Measurements from ENCODE around the gene ADGRE1. TPM values are rescaled to one million over a fixed set of nuclear protein-coding genes. Genes with fewer than 3 reads are reported as not detected.

ADGRE1 gene
- total RNA-seq, 1 donor from 2014 or later: not detected

DNA sequence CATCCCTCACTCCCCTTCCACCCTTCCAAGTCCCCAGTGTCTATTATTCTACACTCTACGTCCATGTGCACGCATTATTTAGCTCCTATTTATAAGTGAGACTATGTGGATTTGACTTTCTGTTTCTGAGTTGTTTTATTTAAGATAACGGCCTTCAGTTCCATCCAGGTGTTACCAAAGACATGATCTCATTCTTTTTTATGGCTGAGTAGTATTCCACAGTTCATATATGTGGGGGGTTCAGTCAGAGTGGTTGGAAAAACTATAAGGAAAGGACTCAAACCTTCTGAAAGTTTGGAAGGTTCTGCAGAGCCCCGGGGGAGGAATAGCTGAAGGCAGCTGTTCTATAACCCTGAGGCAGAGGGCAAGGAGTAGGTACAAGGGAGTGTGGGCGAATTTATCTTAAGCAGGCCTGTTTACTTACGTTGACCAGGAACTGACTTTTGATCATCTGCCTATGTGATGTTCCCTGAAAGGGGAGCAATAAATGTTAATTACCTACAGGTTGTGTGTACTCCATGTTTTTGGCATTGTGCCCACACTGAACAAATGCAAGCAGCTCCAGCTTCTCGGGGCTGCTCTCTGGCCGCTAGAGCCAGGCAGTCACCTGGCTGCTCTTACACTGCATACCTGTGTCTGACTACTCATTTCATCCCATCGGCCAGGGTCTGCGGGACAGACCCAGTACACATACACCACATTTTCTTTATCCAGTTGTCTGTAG lies 13.5 kb upstream of the ADGRE1 start:
- Histone ChIP-seq H3K27me3 (ENCODE audit: control insufficient read depth, insufficient read depth, low read length) (no peaks in the 10 kb centered on the region), H3K4me3 (ENCODE audit: low read depth, low read length) (no peak overlapping the region), H3K36me3 (ENCODE audit: control insufficient read depth, insufficient read depth, low read length) (no peaks in the 10 kb centered on the region)
- no peak for DNase-seq (ENCODE audit: low read depth)
- TF ChIP-seq, protein P1, sequence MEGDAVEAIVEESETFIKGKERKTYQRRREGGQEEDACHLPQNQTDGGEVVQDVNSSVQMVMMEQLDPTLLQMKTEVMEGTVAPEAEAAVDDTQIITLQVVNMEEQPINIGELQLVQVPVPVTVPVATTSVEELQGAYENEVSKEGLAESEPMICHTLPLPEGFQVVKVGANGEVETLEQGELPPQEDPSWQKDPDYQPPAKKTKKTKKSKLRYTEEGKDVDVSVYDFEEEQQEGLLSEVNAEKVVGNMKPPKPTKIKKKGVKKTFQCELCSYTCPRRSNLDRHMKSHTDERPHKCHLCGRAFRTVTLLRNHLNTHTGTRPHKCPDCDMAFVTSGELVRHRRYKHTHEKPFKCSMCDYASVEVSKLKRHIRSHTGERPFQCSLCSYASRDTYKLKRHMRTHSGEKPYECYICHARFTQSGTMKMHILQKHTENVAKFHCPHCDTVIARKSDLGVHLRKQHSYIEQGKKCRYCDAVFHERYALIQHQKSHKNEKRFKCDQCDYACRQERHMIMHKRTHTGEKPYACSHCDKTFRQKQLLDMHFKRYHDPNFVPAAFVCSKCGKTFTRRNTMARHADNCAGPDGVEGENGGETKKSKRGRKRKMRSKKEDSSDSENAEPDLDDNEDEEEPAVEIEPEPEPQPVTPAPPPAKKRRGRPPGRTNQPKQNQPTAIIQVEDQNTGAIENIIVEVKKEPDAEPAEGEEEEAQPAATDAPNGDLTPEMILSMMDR (IDR thresholded peaks at IDR 0.05; ENCODE audit: insufficient read depth, low read length, severe bottlenecking): no peak
- FAIRE-seq: no peak

DNA sequence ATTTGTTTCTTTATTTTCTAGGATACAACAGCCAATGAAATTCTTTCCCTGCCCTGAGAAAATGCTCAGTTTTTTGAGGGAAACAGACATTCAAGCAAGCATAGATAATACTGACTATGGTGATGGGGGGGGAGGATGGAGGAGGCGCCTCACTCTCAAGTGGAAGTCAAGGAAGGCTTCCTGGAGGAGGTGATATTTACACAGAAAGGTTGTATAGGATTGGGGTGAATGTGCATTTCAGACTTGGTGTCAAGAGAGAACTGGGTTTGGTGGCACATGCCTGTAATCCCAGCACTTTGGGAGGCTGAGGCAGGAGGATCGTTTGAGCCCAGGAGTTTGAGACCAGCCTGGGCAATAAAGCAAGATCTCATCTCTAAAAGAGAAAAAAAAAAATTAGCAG lies 12.2 kb upstream of the ADGRE1 start:
- TF ChIP-seq, protein P1 (IDR thresholded peaks at IDR 0.05; ENCODE audit: insufficient read depth, low read length, severe bottlenecking): no peak
- no peak overlapping the region for H3K4me3 ChIP-seq (ENCODE audit: low read depth, low read length)
- DNase-seq (ENCODE audit: low read depth) (no peak), FAIRE-seq (no peak)
- no peaks in the 10 kb centered on the region for H3K27me3 ChIP-seq (ENCODE audit: control insufficient read depth, insufficient read depth, low read length)
- no peaks in the 10 kb centered on the region for H3K36me3 ChIP-seq (ENCODE audit: control insufficient read depth, insufficient read depth, low read length)

GRCh38 chr19:6876748-6877147 lies 10.6 kb upstream of the ADGRE1 start:
- Histone ChIP-seq H3K36me3 (ENCODE audit: control insufficient read depth, insufficient read depth, low read length) (no peaks in the 10 kb centered on the region), H3K4me3 (ENCODE audit: low read depth, low read length) (no peak overlapping the region), H3K27me3 (ENCODE audit: control insufficient read depth, insufficient read depth, low read length) (no peaks in the 10 kb centered on the region)
- TF ChIP-seq, protein P1 (IDR thresholded peaks at IDR 0.05; ENCODE audit: insufficient read depth, low read length, severe bottlenecking): no peak
- DNase-seq (ENCODE audit: low read depth) (no peak), FAIRE-seq (no peak)

DNA sequence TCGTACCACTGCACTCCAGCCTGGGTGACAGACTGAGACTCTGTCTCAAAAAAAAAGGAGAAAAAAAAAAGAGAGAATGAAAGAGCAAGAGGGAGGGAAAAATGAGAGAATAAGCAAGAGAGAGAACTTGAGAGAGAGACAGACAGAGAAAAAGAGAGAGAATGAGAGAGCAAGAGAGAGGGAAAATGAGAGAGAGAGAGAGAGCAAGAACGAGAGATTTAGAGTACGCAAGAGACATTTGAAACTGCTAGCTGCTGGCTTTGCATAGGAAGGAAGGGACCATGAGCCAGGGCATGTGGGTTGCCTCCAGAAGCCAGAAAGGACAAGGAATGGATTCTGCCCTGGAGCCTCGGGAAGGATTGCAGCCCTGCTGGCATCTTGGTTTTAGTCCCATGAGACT lies 9.6 kb upstream of the ADGRE1 start:
- DNase-seq (ENCODE audit: low read depth): no peak
- Histone ChIP-seq H3K4me3 (ENCODE audit: low read depth, low read length) (no peak overlapping the region), H3K27me3 (ENCODE audit: control insufficient read depth, insufficient read depth, low read length) (no peaks in the 10 kb centered on the region), H3K36me3 (ENCODE audit: control insufficient read depth, insufficient read depth, low read length) (no peaks in the 10 kb centered on the region)
- TF ChIP-seq, protein P1 (IDR thresholded peaks at IDR 0.05; ENCODE audit: insufficient read depth, low read length, severe bottlenecking): no peak
- no peak for FAIRE-seq

DNA sequence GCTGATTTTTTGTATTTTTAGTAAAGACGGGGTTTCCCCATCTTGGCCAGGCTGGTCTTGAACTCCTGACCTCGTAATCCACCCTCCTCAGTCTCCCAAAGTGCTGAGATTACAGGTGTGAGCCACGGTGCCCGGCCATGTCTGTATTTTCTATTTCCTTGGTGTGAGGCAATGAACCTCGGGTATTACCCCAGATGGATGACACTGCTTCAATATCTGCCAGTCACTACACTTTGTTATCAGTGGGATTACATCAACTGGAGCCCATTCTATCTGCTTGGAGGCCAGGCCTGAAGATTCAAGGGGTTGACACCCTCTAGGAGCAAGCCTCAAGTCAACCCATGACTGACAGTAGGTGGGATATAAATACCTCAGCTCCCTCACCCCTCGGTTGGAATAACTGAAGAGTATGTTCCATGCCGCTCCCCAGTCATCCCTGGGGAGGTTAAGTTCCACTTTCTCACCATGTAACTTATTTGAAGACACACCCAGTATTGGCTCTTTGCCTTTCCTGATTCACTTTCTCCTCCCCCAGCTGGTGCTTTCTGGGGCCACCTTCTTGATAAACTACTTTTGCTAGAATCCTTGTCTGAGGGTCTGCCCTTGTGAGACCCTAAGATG lies 992 bp upstream of the ADGRE1 start:
- TF ChIP-seq, protein P1 (IDR thresholded peaks at IDR 0.05; ENCODE audit: insufficient read depth, low read length, severe bottlenecking): no peak
- no peak for FAIRE-seq
- H3K27me3 ChIP-seq (ENCODE audit: control insufficient read depth, insufficient read depth, low read length): no peaks in the 10 kb centered on the region

More for the DNA sequence above, 992 bp upstream of the ADGRE1 start:
- no peaks in the 10 kb centered on the region for H3K36me3 ChIP-seq (ENCODE audit: control insufficient read depth, insufficient read depth, low read length)
- no peak for DNase-seq (ENCODE audit: low read depth)
- H3K4me3 ChIP-seq (ENCODE audit: low read depth, low read length): no peak overlapping the region
